Left ventricle myocardium inferior (tissue), 1 donor: ENCODE measurements around the gene FARP1. TPM values are rescaled to one million over a fixed set of nuclear protein-coding genes. Genes with fewer than 3 reads are reported as not detected.

Experiments
- DNase-seq: peaks from one replicate; pipeline ENCODE4 v3.0.0-alpha.2; 2020
- H3K27ac ChIP-seq: fragments of 200-600 bp; replicated peaks from 2 replicates; pipeline ENCODE4 v1.8.0; 2021
- H3K27me3 ChIP-seq: fragments of 200-600 bp; 2 replicates; pipeline ENCODE4 v1.8.0; 2021; ENCODE audit warnings: low read depth
- H3K36me3 ChIP-seq: fragments of 200-600 bp; 2 replicates; pipeline ENCODE4 v1.8.0; 2021
- H3K4me1 ChIP-seq: fragments of 200-600 bp; 2 replicates; pipeline ENCODE4 v1.8.0; 2021
- H3K4me3 ChIP-seq: fragments of 200-600 bp; 2 replicates; pipeline ENCODE4 v1.8.0; 2021; ENCODE audit warnings: mild to moderate bottlenecking, moderate library complexity
- H3K9me3 ChIP-seq: fragments of 200-600 bp; replicated peaks from 2 replicates; pipeline ENCODE4 v1.8.0; 2021
- CTCF ChIP-seq: fragments of 200-600 bp; IDR thresholded peaks from 2 replicates; pipeline ENCODE4 v1.8.0; 2021; ENCODE audit warnings: antibody characterized with exemption, mild to moderate bottlenecking, borderline replicate concordance
- intact Hi-C: fragments of 100-400 bp; cut with micrococcal nuclease; formaldehyde crosslinking; loops from one replicate; pipeline ENCODE4 v1.11.0; 2022
- total RNA-seq: library from RNA; stranded (reverse); fragmentation: NEBNext Ultra II Directional; extraction: Animal tissue kit (Norgen Biotek cat#: 25700); gene quantifications from one replicate; pipeline ENCODE4 v1.2.1, GENCODE V29; 2021
- donor health status: DM: no; HTN: yes; CAD: no; lungs with severe emphysema.

The FARP1 gene
- total RNA-seq, 1 donor from 2014 or later = 17.6 TPM

- H3K4me3 ChIP-seq = no peak overlapping the region
- intact Hi-C loops = no loop called here
- H3K36me3 ChIP-seq = peaks cover 11% of the 10 kb centered on the region
- no peak for DNase-seq
- no peaks in the 10 kb centered on the region for H3K9me3 ChIP-seq
- no peak overlapping the region for H3K27ac ChIP-seq
- H3K27me3 ChIP-seq = no peaks in the 10 kb centered on the region
- no peaks in the 10 kb centered on the region for H3K4me1 ChIP-seq
- no peak for TF ChIP-seq CTCF
Observed at GRCh38 chr13:98405107-98405571, 262.2 kb downstream of the FARP1 start.

GRCh38 chr13:98405690-98406344 is 262.9 kb downstream of the FARP1 start:
- no peaks in the 10 kb centered on the region for H3K27me3 ChIP-seq
- H3K27ac ChIP-seq = no peak overlapping the region
- no peak for TF ChIP-seq CTCF
- H3K9me3 ChIP-seq = no peaks in the 10 kb centered on the region
- no peak overlapping the region for H3K4me3 ChIP-seq
- no peaks in the 10 kb centered on the region for H3K4me1 ChIP-seq
- intact Hi-C loops = no loop called here
- H3K36me3 ChIP-seq = peaks cover 15% of the 10 kb centered on the region
- no peak for DNase-seq

GRCh38 chr13:98406427-98406826 is 263.5 kb downstream of the FARP1 start:
- DNase-seq = no peak
- Histone ChIP-seq H3K4me3 (no peak overlapping the region), H3K4me1 (no peaks in the 10 kb centered on the region), H3K27me3 (no peaks in the 10 kb centered on the region), H3K9me3 (no peaks in the 10 kb centered on the region), H3K36me3 (peaks cover 16% of the 10 kb centered on the region), H3K27ac (no peak overlapping the region)
- intact Hi-C loops = no loop called here
- TF ChIP-seq CTCF = no peak

GRCh38 chr13:98406971-98407370 is 264.1 kb downstream of the FARP1 start:
- TF ChIP-seq CTCF = no peak
- H3K27ac ChIP-seq = no peak overlapping the region
- H3K4me3 ChIP-seq = no peak overlapping the region
- no peaks in the 10 kb centered on the region for H3K4me1 ChIP-seq
- no peaks in the 10 kb centered on the region for H3K27me3 ChIP-seq
- intact Hi-C loops = no loop called here
- DNase-seq = no peak
- no peaks in the 10 kb centered on the region for H3K9me3 ChIP-seq
- H3K36me3 ChIP-seq = peaks cover 21% of the 10 kb centered on the region

GRCh38 chr13:98407575-98407974 is 264.7 kb downstream of the FARP1 start:
- no peak overlapping the region for H3K27ac ChIP-seq
- TF ChIP-seq CTCF = no peak
- peaks cover 27% of the 10 kb centered on the region for H3K36me3 ChIP-seq
- no peak for DNase-seq
- H3K9me3 ChIP-seq = no peaks in the 10 kb centered on the region
- intact Hi-C loops = no loop called here
- no peaks in the 10 kb centered on the region for H3K4me1 ChIP-seq
- H3K4me3 ChIP-seq = no peak overlapping the region
- H3K27me3 ChIP-seq = no peaks in the 10 kb centered on the region
